Keratinocyte (primary cell): ENCODE data around the gene PPP4C. TPM values are rescaled to one million over a fixed set of nuclear protein-coding genes. Genes with fewer than 3 reads are reported as not detected.

Experiments used
- DNase-seq: peaks from one replicate; pipeline ENCODE4 v3.0.0-alpha.2; 2011; ENCODE audit warnings: low read depth, missing footprints, low spot score
- FAIRE-seq: peaks from 2 replicates; lab custom pipeline; 2011; peaks lifted over from hg19 to GRCh38; lab: Jason Lieb, UNC
- H2AFZ ChIP-seq: 2 replicates; pipeline ENCODE4 v1.6.0; 2012; ENCODE audit warnings: low read length, control low read depth, inconsistent platforms; ENCODE audit not compliant: control insufficient read depth
- H3K27ac ChIP-seq: 2 replicates; pipeline ENCODE4 v1.5.1; 2011; ENCODE audit warnings: low read length; ENCODE audit not compliant: control insufficient read depth, insufficient read depth
- H3K27me3 ChIP-seq: 3 replicates; pipeline ENCODE4 v1.6.0; 2011; ENCODE audit warnings: low read length; ENCODE audit not compliant: control insufficient read depth, insufficient read depth; ENCODE audit errors: extremely low read depth
- H3K36me3 ChIP-seq, 2 experiments: 2 replicates in 1 of 2; 3 replicates in 1 of 2; pipeline ENCODE4 v1.5.1; 2011; ENCODE audit warnings: low read length in 2 of 2, mild to moderate bottlenecking in 1 of 2; ENCODE audit not compliant: control insufficient read depth in 2 of 2, insufficient read depth in 2 of 2; ENCODE audit errors: extremely low read depth in 1 of 2
- H3K4me1 ChIP-seq: 3 replicates; pipeline ENCODE4 v1.5.1; 2011; ENCODE audit warnings: low read length; ENCODE audit not compliant: control insufficient read depth, insufficient read depth; ENCODE audit errors: extremely low read depth
- H3K4me2 ChIP-seq: 3 replicates; pipeline ENCODE4 v1.6.0; 2011; ENCODE audit warnings: low read depth, low read length; ENCODE audit not compliant: control insufficient read depth, insufficient read depth; ENCODE audit errors: extremely low read depth
- H3K4me3 ChIP-seq, 3 experiments: fragments of 200-600 bp in 1 of 3; sonication (generic) in 1 of 3; 2 replicates in 2 of 3; 3 replicates in 1 of 3; pipeline ENCODE4 v1.5.1; 2011 to 2016; ENCODE audit warnings: low read length in 3 of 3, mild to moderate bottlenecking in 3 of 3, control low read depth in 2 of 3, inconsistent platforms in 1 of 3, low read depth in 1 of 3, mixed read lengths in 1 of 3, mixed run types in 1 of 3, moderate library complexity in 1 of 3; ENCODE audit not compliant: control insufficient read depth in 2 of 3, insufficient read depth in 2 of 3; ENCODE audit errors: extremely low read depth in 1 of 3
- H3K79me2 ChIP-seq: 2 replicates; pipeline ENCODE4 v1.6.0; 2012; ENCODE audit warnings: low read length; ENCODE audit not compliant: control insufficient read depth, insufficient read depth
- H3K9ac ChIP-seq: 3 replicates; pipeline ENCODE4 v1.6.0; 2011; ENCODE audit warnings: low read length; ENCODE audit not compliant: control insufficient read depth, insufficient read depth; ENCODE audit errors: extremely low read depth
- H3K9me1 ChIP-seq: 3 replicates; pipeline ENCODE4 v1.6.0; 2011; ENCODE audit warnings: low read length; ENCODE audit not compliant: control insufficient read depth, insufficient read depth; ENCODE audit errors: extremely low read depth
- H3K9me3 ChIP-seq: 2 replicates; pipeline ENCODE4 v1.5.1; 2012; ENCODE audit warnings: low read depth, low read length; ENCODE audit not compliant: control insufficient read depth
- H4K20me1 ChIP-seq: 3 replicates; pipeline ENCODE4 v1.6.0; 2011; ENCODE audit warnings: low read length; ENCODE audit not compliant: control insufficient read depth, insufficient read depth; ENCODE audit errors: extremely low read depth
- CTCF ChIP-seq, 3 experiments: IDR thresholded peaks in 1 of 3; conservative IDR thresholded peaks in 1 of 3; optimal IDR thresholded peaks in 1 of 3; 2 replicates in 2 of 3; 3 replicates in 1 of 3; pipeline versions ENCODE3 to v1.5.1; 2011; ENCODE audit warnings: low read length in 3 of 3, mild to moderate bottlenecking in 3 of 3, moderate library complexity in 2 of 3, control low read depth in 1 of 3, inconsistent platforms in 1 of 3; ENCODE audit not compliant: insufficient read depth in 2 of 3; ENCODE audit errors: extremely low read depth in 1 of 3
- EZH2 ChIP-seq: IDR thresholded peaks from one replicate; pipeline ENCODE4 v1.6.1; 2012; ENCODE audit warnings: inconsistent platforms, mild to moderate bottlenecking, low read length, moderate library complexity
- dilution Hi-C: fragments of 300-500 bp; cut with MboI; formaldehyde crosslinking; loops from one replicate; pipeline ENCODE4 v1.7.0; 2020; ENCODE audit warnings: low sequenced_read_pairs; ENCODE audit not compliant: extremely low pct_ligation_motif_present
- polyA plus RNA-seq, 5 experiments: library from polyadenylated mRNA; depleted of rRNA in 3 of 5; stranded (reverse) in 3 of 5; stranded (forward) in 1 of 5; unstranded in 1 of 5; fragments of >200 nt; gene quantifications; 1 replicate in 1 of 5; 2 replicates in 3 of 5; 3 replicates in 1 of 5; pipeline versions ENCODE4 v1.2.1 to v1.2.3, GENCODE V29; 2011 to 2012; ENCODE audit warnings: missing spikeins in 2 of 5, low read depth in 1 of 5, low replicate concordance in 1 of 5

PPP4C gene
- polyA plus RNA-seq, 1 donor (not counting 4 experiments of a cell fraction or from before 2014, with no cell fraction given): 124 TPM

GRCh38 chr16:30116291-30117207 lies 40.8 kb downstream of the PPP4C start:
- DNase-seq (no peak), FAIRE-seq (no peak)
- Histone ChIP-seq H3K36me3 (peaks cover 0 to 7% of the 10 kb centered on the region in 2 experiments), H2AFZ (no peak overlapping the region), H3K4me1 (peaks cover 10% of the 10 kb centered on the region), H3K4me2 (no peak overlapping the region), H3K9me3 (no peaks in the 10 kb centered on the region), H3K9me1 (no peaks in the 10 kb centered on the region), H3K27ac (no peak overlapping the region), H3K9ac (no peak overlapping the region), H3K79me2 (no peaks in the 10 kb centered on the region), H4K20me1 (no peaks in the 10 kb centered on the region), H3K4me3 (no peak overlapping the region), H3K27me3 (no peaks in the 10 kb centered on the region)
- dilution Hi-C loops: no loop called here
- TF ChIP-seq CTCF (optimal IDR thresholded peaks at IDR 0.05 in 1 of 3, IDR thresholded peaks at IDR 0.05 in 1 of 3, conservative IDR thresholded peaks at IDR 0.05 in 1 of 3; ENCODE audit: extremely low read depth in 1 of 3, insufficient read depth in 2 of 3, low read length in 3 of 3) (no peak), EZH2 (no peak)

- no peak for FAIRE-seq
- Histone ChIP-seq H3K27ac (no peak overlapping the region), H3K36me3 (peaks cover 0 to 4% of the 10 kb centered on the region in 2 experiments), H3K27me3 (no peaks in the 10 kb centered on the region), H3K4me3 (no peak overlapping the region), H3K9ac (no peak overlapping the region), H4K20me1 (no peaks in the 10 kb centered on the region), H3K4me1 (peaks cover 10% of the 10 kb centered on the region), H3K9me3 (no peaks in the 10 kb centered on the region), H3K4me2 (no peak overlapping the region), H3K79me2 (no peaks in the 10 kb centered on the region), H3K9me1 (no peaks in the 10 kb centered on the region), H2AFZ (no peak overlapping the region)
- no peak for DNase-seq
- dilution Hi-C loops: no loop called here
- TF ChIP-seq EZH2 (no peak), CTCF (optimal IDR thresholded peaks at IDR 0.05 in 1 of 3, IDR thresholded peaks at IDR 0.05 in 1 of 3, conservative IDR thresholded peaks at IDR 0.05 in 1 of 3; ENCODE audit: extremely low read depth in 1 of 3, insufficient read depth in 2 of 3, low read length in 3 of 3) (no peak)
Observed at GRCh38 chr16:30117768-30118167, 42.0 kb downstream of the PPP4C start.
